Calu3 (cell line): Measurements from ENCODE around the gene CDK6. TPM values are rescaled to one million over a fixed set of nuclear protein-coding genes. Genes with fewer than 3 reads are reported as not detected.
A peak's percentile ranks its signal among the peaks of the same experiment; 100 is the strongest.

ENCODE experiments used
- BruUV-seq: library from RNA; stranded (reverse); fragments of 400-500 nt; replicated peaks from 2 replicates; lab custom pipeline; 2021; lab: Mats Ljungman, UMichigan
- CTCF ChIA-PET: fragments of 300-600 bp; sonication (Branson Sonifier 250); formaldehyde crosslinking; loops from one replicate; lab custom pipeline; 2022; ENCODE audit warnings: antibody characterized with exemption; lab: Charles Lee
- DNase-seq: peaks from one replicate; pipeline ENCODE4 v3.0.0; 2022
- H3K27ac Mint-ChIP-seq: one replicate; pipeline ENCODE4 v1.8.0; 2022; ENCODE audit warnings: mixed read lengths; ENCODE audit not compliant: unreplicated experiment
- H3K27me3 Mint-ChIP-seq: one replicate; pipeline ENCODE4 v1.8.0; 2022; ENCODE audit warnings: mixed read lengths; ENCODE audit not compliant: unreplicated experiment
- H3K36me3 Mint-ChIP-seq: one replicate; pipeline ENCODE4 v1.8.0; 2022; ENCODE audit warnings: mild to moderate bottlenecking, moderate library complexity, mixed read lengths; ENCODE audit not compliant: insufficient read depth, unreplicated experiment
- H3K4me1 Mint-ChIP-seq: one replicate; pipeline ENCODE4 v1.8.0; 2022; ENCODE audit warnings: mild to moderate bottlenecking, low read depth, mixed read lengths; ENCODE audit not compliant: unreplicated experiment
- H3K4me3 Mint-ChIP-seq: one replicate; pipeline ENCODE4 v1.8.0; 2022; ENCODE audit warnings: mild to moderate bottlenecking, low read depth, moderate library complexity, mixed read lengths; ENCODE audit not compliant: unreplicated experiment
- H3K9me3 Mint-ChIP-seq: one replicate; pipeline ENCODE4 v1.8.0; 2022; ENCODE audit warnings: low read depth, mixed read lengths; ENCODE audit not compliant: unreplicated experiment
- CTCF ChIP-seq: fragments of 200-600 bp; IDR thresholded peaks from one replicate; pipeline ENCODE4 v1.8.0; 2022; ENCODE audit warnings: antibody characterized with exemption; ENCODE audit not compliant: unreplicated experiment
- intact Hi-C: fragments of 100-400 bp; cut with micrococcal nuclease; formaldehyde crosslinking; loops from one replicate; pipeline ENCODE4 v1.10.0; 2022; ENCODE audit not compliant: unreplicated experiment
- total RNA-seq: library from RNA; stranded (reverse); gene quantifications from 2 replicates; pipeline ENCODE4 v1.2.3, GENCODE V29; 2022

CDK6 gene
- total RNA-seq, 1 experiment from 2014 or later: 87.9 TPM

- H3K36me3 Mint-ChIP-seq: peaks cover 39% of the 10 kb centered on the region
- H3K4me1 Mint-ChIP-seq: peaks cover 61% of the 10 kb centered on the region
- intact Hi-C loops: loop anchor here (5.0 kb wide), 2 partner anchors 50 to 70 kb away; no protein-coding TSS in a partner anchor
- BruUV-seq: no TSS peak
- H3K4me3 Mint-ChIP-seq: no peak overlapping the region
- TF ChIP-seq CTCF: no peak
- H3K27me3 Mint-ChIP-seq: no peaks in the 10 kb centered on the region
- DNase-seq: no peak
- H3K27ac Mint-ChIP-seq: peak overlapping the region; percentile 94
- CTCF ChIA-PET: no interaction called here
- H3K9me3 Mint-ChIP-seq: no peaks in the 10 kb centered on the region
Observed at GRCh38 chr7:92697012-92697411, 139.4 kb downstream of the CDK6 start.

GRCh38 chr7:92696584-92696983, 139.8 kb downstream of the CDK6 start:
- peak overlapping the region; percentile 94 for H3K27ac Mint-ChIP-seq
- CTCF ChIA-PET: no interaction called here
- peaks cover 61% of the 10 kb centered on the region for H3K4me1 Mint-ChIP-seq
- H3K27me3 Mint-ChIP-seq: no peaks in the 10 kb centered on the region
- no TSS peak for BruUV-seq
- H3K9me3 Mint-ChIP-seq: no peaks in the 10 kb centered on the region
- no peak overlapping the region for H3K4me3 Mint-ChIP-seq
- DNase-seq: no peak
- peaks cover 43% of the 10 kb centered on the region for H3K36me3 Mint-ChIP-seq
- intact Hi-C loops: loop anchor here (5.0 kb wide), 2 partner anchors 51 to 69 kb away; no protein-coding TSS in a partner anchor
- TF ChIP-seq CTCF: no peak

GRCh38 chr7:92695308-92696261, 140.8 kb downstream of the CDK6 start:
- CTCF ChIA-PET: interaction anchor here (0.6 to 1.9 kb wide), 4 partner anchors 54 to 135 kb away, joined by 3 to 8 read pairs (median 5); no protein-coding TSS in a partner anchor
- DNase-seq: peak; percentile 68
- Mint-ChIP-seq H3K4me3 (peak overlapping the region; percentile 46), H3K36me3 (peaks cover 38% of the 10 kb centered on the region), H3K27ac (peak overlapping the region; percentile 94), H3K4me1 (peaks cover 55% of the 10 kb centered on the region), H3K9me3 (no peaks in the 10 kb centered on the region), H3K27me3 (no peaks in the 10 kb centered on the region)
- intact Hi-C loops: loop anchor here (5.0 kb wide), 2 partner anchors 52 to 68 kb away; no protein-coding TSS in a partner anchor
- no peak for TF ChIP-seq CTCF
- BruUV-seq: TSS peak; percentile 73

GRCh38 chr7:92694211-92694610, 142.2 kb downstream of the CDK6 start:
- intact Hi-C loops: loop anchor here (5.0 kb wide), 1 partner anchor 363 kb away; no protein-coding TSS in a partner anchor
- Mint-ChIP-seq H3K9me3 (no peaks in the 10 kb centered on the region), H3K27ac (peak overlapping the region; percentile 77), H3K27me3 (no peaks in the 10 kb centered on the region), H3K36me3 (peaks cover 27% of the 10 kb centered on the region), H3K4me1 (peaks cover 41% of the 10 kb centered on the region), H3K4me3 (no peak overlapping the region)
- DNase-seq: no peak
- CTCF ChIA-PET: interaction anchor here (1.9 kb wide), 1 partner anchor 136 kb away, joined by 8 read pairs; no protein-coding TSS in a partner anchor
- no TSS peak for BruUV-seq
- no peak for TF ChIP-seq CTCF
